HepG2 (cell line): Measurements from ENCODE around the gene PHLDB1. TPM values are rescaled to one million over a fixed set of nuclear protein-coding genes. Genes with fewer than 3 reads are reported as not detected.

ENCODE experiments used
- ATAC-seq: fragments of 200-7000 bp; cut with Tn5 transposase; 3 replicates; pipeline ENCODE4 v1.9.1; 2020; ENCODE audit warnings: mild to moderate bottlenecking, moderate library complexity
- BruUV-seq: library from RNA; stranded (reverse); fragments of 400-500 nt; replicated peaks from 2 replicates; lab custom pipeline; 2021; lab: Mats Ljungman, UMichigan
- CTCF ChIA-PET: fragments of 300-600 bp; formaldehyde crosslinking; extraction: SDS; loops from one replicate; lab custom pipeline; 2021; ENCODE audit warnings: low total read pairs, inconsistent platforms, low intra/inter-chr PET ratio; lab: Yijun Ruan, JAX
- POLR2A ChIA-PET: fragments of 350-600 bp; sonication (Branson Sonifier 250); formaldehyde crosslinking; loops from one replicate; lab custom pipeline; 2020; ENCODE audit warnings: antibody characterized with exemption, inconsistent platforms; lab: Yijun Ruan, JAX
- DNase-seq: peaks from one replicate; pipeline ENCODE4 v3.0.0-alpha.2; 2015; ENCODE audit warnings: low spot score
- FAIRE-seq: peaks from 3 replicates; lab custom pipeline; 2011; peaks lifted over from hg19 to GRCh38; lab: Jason Lieb, UNC
- H2AFZ ChIP-seq: one replicate; pipeline ENCODE4 v1.6.1; 2011; ENCODE audit warnings: low read length, inconsistent platforms
- H3K27ac ChIP-seq: fragments of 300-600 bp; 3 replicates; pipeline ENCODE4 v1.8.0; 2011; ENCODE audit warnings: mixed run types, mild to moderate bottlenecking, mixed read lengths, low read length, inconsistent platforms; ENCODE audit not compliant: insufficient read depth; ENCODE audit errors: extremely low read length
- H3K27me3 ChIP-seq, 2 experiments: fragments of 200-600 bp in 1 of 2; 2 replicates in 1 of 2; 3 replicates in 1 of 2; pipeline versions ENCODE4 v1.6.0 to v1.8.0; 2011; ENCODE audit warnings: low read length in 2 of 2, mild to moderate bottlenecking in 2 of 2, moderate library complexity in 2 of 2, inconsistent platforms in 1 of 2; ENCODE audit not compliant: insufficient read depth in 2 of 2, control insufficient read depth in 1 of 2
- H3K36me3 ChIP-seq, 2 experiments: fragments of 200-600 bp in 1 of 2; replicated peaks in 1 of 2; 2 replicates in 1 of 2; 3 replicates in 1 of 2; pipeline versions ENCODE4 v1.5.1 to v1.8.0; 2011; ENCODE audit warnings: low read length in 2 of 2, inconsistent platforms in 1 of 2; ENCODE audit not compliant: insufficient read depth in 2 of 2, control insufficient read depth in 1 of 2
- H3K4me1 ChIP-seq: 2 replicates; pipeline ENCODE4 v1.5.1; 2012; ENCODE audit warnings: low read length, inconsistent platforms; ENCODE audit not compliant: insufficient read depth
- H3K4me2 ChIP-seq: 2 replicates; pipeline ENCODE4 v1.6.0; 2011; ENCODE audit warnings: low read depth, low read length, inconsistent platforms
- H3K4me3 ChIP-seq, 3 experiments: fragments of 200-600 bp in 1 of 3; sonication (generic), shearing (Covaris generic) in 1 of 3; replicated peaks in 1 of 3; 2 replicates each; pipeline ENCODE4 v1.5.1; 2011 to 2016; ENCODE audit warnings: low read length in 3 of 3, inconsistent platforms in 2 of 3, low read depth in 2 of 3, mild to moderate bottlenecking in 2 of 3, control low read depth in 1 of 3, mixed read lengths in 1 of 3; ENCODE audit not compliant: insufficient read depth in 1 of 3
- H3K79me2 ChIP-seq: one replicate; pipeline ENCODE4 v1.6.1; 2011; ENCODE audit warnings: low read length, inconsistent platforms; ENCODE audit not compliant: insufficient read depth
- H3K9ac ChIP-seq: 2 replicates; pipeline ENCODE4 v1.6.0; 2011; ENCODE audit warnings: mild to moderate bottlenecking, low read depth, low read length, inconsistent platforms; ENCODE audit not compliant: insufficient read depth
- H3K9me3 ChIP-seq: 2 replicates; pipeline ENCODE4 v1.5.1; 2012; ENCODE audit warnings: mild to moderate bottlenecking, low read length
- H4K20me1 ChIP-seq: 2 replicates; pipeline ENCODE4 v1.6.0; 2011; ENCODE audit warnings: inconsistent platforms, mild to moderate bottlenecking, low read length, moderate library complexity; ENCODE audit not compliant: insufficient read depth
- CHD4 ChIP-seq: fragments of 200-600 bp; sonication (generic); IDR thresholded peaks from 2 replicates; pipeline ENCODE4 v1.7.0; 2017; ENCODE audit warnings: mild to moderate bottlenecking, low read length, borderline replicate concordance
- FOXC1 ChIP-seq: sonication (generic); formaldehyde crosslinking; IDR thresholded peaks from 2 replicates; pipeline ENCODE4 v1.8.0; 2022; ENCODE audit warnings: mild to moderate bottlenecking, missing genetic modification reagents, borderline replicate concordance
- HNF4G ChIP-seq, 2 experiments: sonication (generic) in 1 of 2; formaldehyde crosslinking in 1 of 2; IDR thresholded peaks; 2 replicates each; pipeline versions ENCODE4 v1.4.0 to v1.6.1; 2011 to 2020; ENCODE audit warnings: borderline replicate concordance in 2 of 2, low read depth in 2 of 2, mild to moderate bottlenecking in 2 of 2, low read length in 1 of 2, missing genetic modification reagents in 1 of 2, moderate library complexity in 1 of 2
- ISX ChIP-seq: sonication (generic); formaldehyde crosslinking; conservative IDR thresholded peaks from 2 replicates; pipeline ENCODE4 v1.5.0; 2020; ENCODE audit warnings: missing genetic modification reagents
- JUNB ChIP-seq: sonication (generic); formaldehyde crosslinking; IDR thresholded peaks from 2 replicates; pipeline ENCODE4 v1.8.0; 2022; ENCODE audit warnings: missing genetic modification reagents, mild to moderate bottlenecking, borderline replicate concordance
- SETDB1 ChIP-seq: sonication (generic); formaldehyde crosslinking; IDR thresholded peaks from 2 replicates; pipeline ENCODE4 v1.5.1; 2020; ENCODE audit warnings: missing genetic modification reagents, mild to moderate bottlenecking, borderline replicate concordance
- SNAPC2 ChIP-seq: sonication (generic); formaldehyde crosslinking; IDR thresholded peaks from 2 replicates; pipeline ENCODE4 v1.8.1; 2022; ENCODE audit warnings: mild to moderate bottlenecking, missing genetic modification reagents
- SOX5 ChIP-seq: IDR thresholded peaks from 2 replicates; pipeline ENCODE4 v1.6.1; 2016; ENCODE audit warnings: borderline replicate concordance
- TBX2 ChIP-seq: sonication (generic); formaldehyde crosslinking; IDR thresholded peaks from 2 replicates; pipeline ENCODE4 v1.5.0; 2020; ENCODE audit warnings: missing genetic modification reagents, mild to moderate bottlenecking, borderline replicate concordance
- ZBTB3 ChIP-seq: sonication (generic); formaldehyde crosslinking; IDR thresholded peaks from 2 replicates; pipeline ENCODE4 v1.4.0; 2020; ENCODE audit warnings: low read depth, mild to moderate bottlenecking, moderate library complexity, missing genetic modification reagents, borderline replicate concordance
- ZBTB7A ChIP-seq: sonication (generic); formaldehyde crosslinking; IDR thresholded peaks from 2 replicates; pipeline ENCODE4 v1.8.0; 2022; ENCODE audit warnings: mild to moderate bottlenecking, missing genetic modification reagents
- ZKSCAN5 ChIP-seq: sonication (generic); formaldehyde crosslinking; IDR thresholded peaks from 2 replicates; pipeline ENCODE4 v1.5.1; 2020; ENCODE audit warnings: mild to moderate bottlenecking, missing genetic modification reagents
- ZNF143 ChIP-seq: sonication (generic); formaldehyde crosslinking; IDR thresholded peaks from 2 replicates; pipeline ENCODE4 v1.4.0; 2020; ENCODE audit warnings: missing genetic modification reagents
- ZNF343 ChIP-seq: sonication (generic); formaldehyde crosslinking; IDR thresholded peaks from 2 replicates; pipeline ENCODE4 v1.4.0; 2020; ENCODE audit warnings: mild to moderate bottlenecking, missing genetic modification reagents
- ZNF530 ChIP-seq: sonication (generic); formaldehyde crosslinking; IDR thresholded peaks from 2 replicates; pipeline ENCODE4 v1.5.0; 2020; ENCODE audit warnings: low read depth, mild to moderate bottlenecking, missing genetic modification reagents
- ZNF598 ChIP-seq: sonication (generic); formaldehyde crosslinking; IDR thresholded peaks from 2 replicates; pipeline ENCODE4 v1.5.1; 2020; ENCODE audit warnings: mild to moderate bottlenecking, missing genetic modification reagents, borderline replicate concordance
- ZNF747 ChIP-seq: sonication (generic); formaldehyde crosslinking; IDR thresholded peaks from 2 replicates; pipeline ENCODE4 v1.8.1; 2023; ENCODE audit warnings: missing genetic modification reagents, mild to moderate bottlenecking, borderline replicate concordance
- ZSCAN31 ChIP-seq: sonication (generic); formaldehyde crosslinking; IDR thresholded peaks from 2 replicates; pipeline ENCODE4 v1.5.0; 2020; ENCODE audit warnings: low read depth, mild to moderate bottlenecking, missing genetic modification reagents
- WGBS: methylation state at CpG from one replicate; pipeline ENCODE4 v1.1.6; 2017; ENCODE audit warnings: low lambda C conversion rate; 5-methylcytosine and 5-hydroxymethylcytosine counted together
- in situ Hi-C: cut with HindIII; loops from 2 replicates; pipeline ENCODE4 v1.10.0; 2017; ENCODE audit warnings: low pct_unique_long_range_greater_than_20kb; ENCODE audit not compliant: extremely low pct_ligation_motif_present
- intact Hi-C: fragments of 100-400 bp; cut with micrococcal nuclease; formaldehyde crosslinking; loops from one replicate; pipeline ENCODE4 v1.10.0; 2022; ENCODE audit not compliant: unreplicated experiment
- polyA plus RNA-seq, 8 experiments: library from polyadenylated mRNA; depleted of rRNA in 3 of 8; stranded (reverse) in 7 of 8; unstranded in 1 of 8; fragments of >200 nt; fragmentation: Illumina TruSeq in 4 of 8; extraction: Trizol in 4 of 8; gene quantifications; 2 replicates each; pipeline versions ENCODE4 v1.2.1 to v1.2.3, GENCODE V29; 2011 to 2016; ENCODE audit warnings: low read depth in 4 of 8, missing spikeins in 1 of 8, mixed read lengths in 1 of 8; ENCODE audit not compliant: insufficient read depth in 1 of 8
- total RNA-seq, 5 experiments: library from RNA; depleted of rRNA; stranded (reverse); fragments of >200 nt; fragmentation: Illumina TruSeq; extraction: Trizol; gene quantifications; 2 replicates each; pipeline ENCODE4 v1.2.3, GENCODE V29; 2016; ENCODE audit warnings: low read depth in 1 of 5
- TF ChIP-seq, protein P1 (sequence below): sonication (generic); formaldehyde crosslinking; IDR thresholded peaks from 2 replicates; pipeline ENCODE4 v1.4.0; 2020; ENCODE audit warnings: missing genetic modification reagents
- TF ChIP-seq, protein P2 (sequence below): sonication (generic); formaldehyde crosslinking; IDR thresholded peaks from 2 replicates; pipeline ENCODE4 v1.4.0; 2020; ENCODE audit warnings: missing genetic modification reagents

PHLDB1 gene
- total and polyA plus RNA-seq, 2 of the 13 experiments (the other 11 are each of a cell fraction or from before 2014, with no cell fraction given) = 13.8 to 14.2 TPM

DNA sequence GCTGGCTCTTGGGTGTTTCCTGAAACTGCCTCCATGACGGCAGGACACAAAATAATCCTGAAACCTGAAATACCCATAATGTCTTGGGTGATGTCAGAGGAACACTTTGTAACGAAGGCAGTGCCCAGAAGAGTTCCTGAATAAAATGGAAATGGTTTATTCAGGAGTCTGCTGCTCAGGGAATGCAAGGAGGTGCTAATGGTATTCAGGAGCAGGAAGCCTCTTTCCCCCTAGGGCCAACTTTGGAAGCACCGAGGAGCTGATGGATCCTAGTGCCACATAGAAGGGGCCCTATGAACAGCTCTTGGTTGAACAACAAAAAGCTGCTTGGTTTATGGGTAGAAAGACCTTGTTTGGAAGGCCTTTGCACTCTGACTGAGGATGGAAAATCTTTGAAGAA is 56.5 kb downstream of the PHLDB1 start:
- ChIA-PET CTCF (no interaction called here), POLR2A (interaction anchor here (1.7 kb wide), 1 partner anchor 10 kb away, joined by 6 read pairs; no protein-coding TSS in a partner anchor)
- Histone ChIP-seq H3K36me3 (no peaks in the 10 kb centered on the region), H3K27me3 (no peaks in the 10 kb centered on the region), H2AFZ (no peak overlapping the region), H3K27ac (no peak overlapping the region), H3K9ac (no peak overlapping the region)
- in situ Hi-C loops = no loop called here
- ATAC-seq = no peak
- TF ChIP-seq ISX (no peak), TBX2 (CRISPR knock-in tag) (no peak), JUNB (no peak), SOX5 (CRISPR knock-in tag) (no peak), ZBTB7A (CRISPR knock-in tag) (no peak), ZSCAN31 (no peak), SETDB1 (CRISPR knock-in tag) (no peak), ZNF143 (no peak), ZNF343 (CRISPR knock-in tag) (no peak), FOXC1 (CRISPR knock-in tag) (no peak)
- TF ChIP-seq, all 625 proteins: peak for 0
- Histone ChIP-seq H4K20me1 (no peaks in the 10 kb centered on the region), H3K4me1 (peaks cover 27% of the 10 kb centered on the region), H3K4me2 (no peak overlapping the region), H3K79me2 (no peaks in the 10 kb centered on the region), H3K4me3 (no peak overlapping the region), H3K9me3 (no peaks in the 10 kb centered on the region)
- DNase-seq = no peak
- intact Hi-C loops = no loop called here
- 62% methylated on average over 3 of the region's 3 CpGs for whole genome bisulfite sequencing
- no TSS peak for BruUV-seq
- FAIRE-seq = no peak

DNA sequence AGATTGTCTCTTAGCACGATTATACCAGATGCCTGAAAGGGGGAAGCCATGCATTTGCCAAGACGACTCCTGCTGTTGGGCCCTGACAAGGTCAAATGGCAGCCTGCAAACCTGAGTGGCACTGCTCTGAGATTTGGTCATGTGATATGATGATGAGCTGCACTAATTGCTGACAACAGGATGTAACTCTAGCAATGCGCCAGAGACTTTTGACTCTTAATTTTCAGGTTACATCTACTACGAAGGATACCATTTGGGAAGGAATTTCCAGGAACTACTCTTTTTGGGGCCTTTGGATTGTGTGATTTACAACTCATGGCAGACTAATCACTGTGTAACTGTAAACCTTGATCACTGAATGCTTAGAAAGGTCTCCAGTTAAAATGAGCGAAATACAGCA is 59.0 kb downstream of the PHLDB1 start:
- Histone ChIP-seq H3K9me3 (no peaks in the 10 kb centered on the region), H3K9ac (no peak overlapping the region), H3K4me1 (peaks cover 11% of the 10 kb centered on the region), H3K27ac (no peak overlapping the region), H3K36me3 (no peaks in the 10 kb centered on the region), H3K79me2 (no peaks in the 10 kb centered on the region), H3K4me3 (no peak overlapping the region), H3K4me2 (no peak overlapping the region), H2AFZ (no peak overlapping the region), H4K20me1 (no peaks in the 10 kb centered on the region), H3K27me3 (no peaks in the 10 kb centered on the region)
- POLR2A ChIA-PET = no interaction called here
- no peak for FAIRE-seq
- in situ Hi-C loops = no loop called here
- intact Hi-C loops = no loop called here
- ATAC-seq = no peak
- no peak for DNase-seq
- no TSS peak for BruUV-seq
- CTCF ChIA-PET = no interaction called here
- 82% methylated on average over 5 of the region's 5 CpGs for WGBS
- TF ChIP-seq, protein P1, sequence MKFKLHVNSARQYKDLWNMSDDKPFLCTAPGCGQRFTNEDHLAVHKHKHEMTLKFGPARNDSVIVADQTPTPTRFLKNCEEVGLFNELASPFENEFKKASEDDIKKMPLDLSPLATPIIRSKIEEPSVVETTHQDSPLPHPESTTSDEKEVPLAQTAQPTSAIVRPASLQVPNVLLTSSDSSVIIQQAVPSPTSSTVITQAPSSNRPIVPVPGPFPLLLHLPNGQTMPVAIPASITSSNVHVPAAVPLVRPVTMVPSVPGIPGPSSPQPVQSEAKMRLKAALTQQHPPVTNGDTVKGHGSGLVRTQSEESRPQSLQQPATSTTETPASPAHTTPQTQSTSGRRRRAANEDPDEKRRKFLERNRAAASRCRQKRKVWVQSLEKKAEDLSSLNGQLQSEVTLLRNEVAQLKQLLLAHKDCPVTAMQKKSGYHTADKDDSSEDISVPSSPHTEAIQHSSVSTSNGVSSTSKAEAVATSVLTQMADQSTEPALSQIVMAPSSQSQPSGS = no peak
- TF ChIP-seq ZBTB3 (no peak), HNF4G (IDR thresholded peaks at IDR 0.05; ENCODE audit: borderline replicate concordance, low read depth, low read length) (no peak), HNF4G (CRISPR knock-in tag; IDR thresholded peaks at IDR 0.05; ENCODE audit: borderline replicate concordance, low read depth) (no peak), ZKSCAN5 (CRISPR knock-in tag) (no peak), ZNF598 (no peak), ZNF530 (CRISPR knock-in tag) (no peak), CHD4 (no peak), ZNF747 (CRISPR knock-in tag) (no peak), SNAPC2 (CRISPR knock-in tag) (no peak)
- TF ChIP-seq, protein P2, sequence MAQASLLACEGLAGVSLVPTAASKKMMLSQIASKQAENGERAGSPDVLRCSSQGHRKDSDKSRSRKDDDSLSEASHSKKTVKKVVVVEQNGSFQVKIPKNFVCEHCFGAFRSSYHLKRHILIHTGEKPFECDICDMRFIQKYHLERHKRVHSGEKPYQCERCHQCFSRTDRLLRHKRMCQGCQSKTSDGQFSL (CRISPR knock-in tag) = no peak
